Measurements from ENCODE around the gene ZNF146. TPM values are rescaled to one million over a fixed set of nuclear protein-coding genes. Genes with fewer than 3 reads are reported as not detected.
"Not testable (repeated sequence)": the region's sequence is repeated elsewhere in the genome, so short reads cannot be mapped to it uniquely, and the experiment has no call there.

Gene ZNF146
- total RNA-seq, result 100 to 1,000 TPM; 105 to 111 TPM

DNA sequence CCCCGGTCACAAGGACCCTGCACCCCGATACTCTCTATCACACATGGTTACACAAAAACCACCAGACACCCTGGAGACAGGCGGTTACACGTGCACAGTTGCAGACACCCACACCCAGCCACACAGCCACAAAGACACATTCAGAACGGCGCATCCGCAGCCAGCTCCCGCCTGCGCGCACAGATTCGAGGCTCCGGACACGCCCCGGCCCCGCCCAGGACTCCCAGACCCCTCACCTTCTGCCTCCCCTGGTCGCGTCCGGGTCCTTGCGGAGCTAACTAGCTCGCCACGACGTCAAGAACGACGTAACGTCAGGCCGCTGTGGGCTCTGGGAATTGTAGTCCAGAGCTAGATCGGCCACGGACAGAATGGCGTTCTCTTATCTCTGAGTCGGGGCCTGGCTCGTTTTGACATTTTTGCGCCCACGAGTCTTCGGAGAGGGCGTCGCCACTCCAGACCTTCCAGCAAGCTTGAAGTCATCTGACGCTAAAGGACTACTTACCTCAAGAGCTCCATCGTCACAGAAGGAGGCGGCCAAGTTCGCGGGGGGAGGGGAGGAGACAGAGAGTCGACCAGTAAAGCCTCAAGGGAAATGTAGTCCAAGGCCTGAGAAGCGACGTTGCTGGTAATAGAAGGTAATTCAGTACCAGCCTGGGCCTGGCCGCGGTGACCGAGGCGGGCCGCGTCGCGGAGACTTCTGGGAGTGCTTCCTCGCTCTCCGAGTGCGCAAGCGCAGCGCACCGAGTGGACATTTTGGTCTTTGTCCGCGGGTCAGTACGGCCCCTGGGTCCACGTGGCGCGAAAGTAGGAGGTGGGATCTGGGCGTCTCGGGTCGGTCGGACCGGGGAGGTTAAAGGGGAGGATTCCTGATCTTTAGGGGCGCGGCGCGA lies at the start of gene ZNF146, which contains the start of gene ZNF565:
TSS of gene ZNF146 (plus strand) at position 721 of the 890 bp plus-strand sequence. CDS start 21,335 bp downstream, outside the sequence.
TSS of gene ZNF565 (minus strand) at position 280 of the 890 bp plus-strand sequence. CDS start 12,680 bp downstream, outside the sequence.
- no peak within 1 kb of the TSS for H3K27ac Mint-ChIP-seq
- DNase-seq (peak; percentile 99), ATAC-seq (peak; percentile 88)
- intact Hi-C loops (cut with DNase I, micrococcal nuclease), result loop anchor here (1.0 to 2.0 kb wide), 27 partner anchors 74 to 1380 kb away; partner anchors contain the start of genes ZNF260 (in 2 of the 2), ZNF566 (in 2 of the 2), ALKBH6 (in 1 of the 2) and CAPNS1 (in 1 of the 2)
- H3K36me3 Mint-ChIP-seq (ENCODE audit: low read depth), result peaks cover 24% of the 10 kb centered on the region
- ChIA-PET CTCF (interaction anchor here (0.5 to 1.3 kb wide), 3 partner anchors 87 to 277 kb away, joined by 3 to 9 read pairs (median 3); partner anchors contain the start of gene ZNF566), POLR2A (interaction anchor here (0.6 to 1.7 kb wide), 9 partner anchors 87 to 1321 kb away, joined by 3 to 13 read pairs (median 5); partner anchors contain the start of genes POLR2I, TBCB, THAP8 and ZNF260)
- no peaks in the 10 kb centered on the region for H3K27me3 Mint-ChIP-seq
- H3K4me1 Mint-ChIP-seq, result peaks cover 25% of the 10 kb centered on the region
- H3K4me3 Mint-ChIP-seq, result no peak within 1 kb of the TSS
- H3K9me3 Mint-ChIP-seq (ENCODE audit: low read depth), result no peaks in the 10 kb centered on the region

DNA sequence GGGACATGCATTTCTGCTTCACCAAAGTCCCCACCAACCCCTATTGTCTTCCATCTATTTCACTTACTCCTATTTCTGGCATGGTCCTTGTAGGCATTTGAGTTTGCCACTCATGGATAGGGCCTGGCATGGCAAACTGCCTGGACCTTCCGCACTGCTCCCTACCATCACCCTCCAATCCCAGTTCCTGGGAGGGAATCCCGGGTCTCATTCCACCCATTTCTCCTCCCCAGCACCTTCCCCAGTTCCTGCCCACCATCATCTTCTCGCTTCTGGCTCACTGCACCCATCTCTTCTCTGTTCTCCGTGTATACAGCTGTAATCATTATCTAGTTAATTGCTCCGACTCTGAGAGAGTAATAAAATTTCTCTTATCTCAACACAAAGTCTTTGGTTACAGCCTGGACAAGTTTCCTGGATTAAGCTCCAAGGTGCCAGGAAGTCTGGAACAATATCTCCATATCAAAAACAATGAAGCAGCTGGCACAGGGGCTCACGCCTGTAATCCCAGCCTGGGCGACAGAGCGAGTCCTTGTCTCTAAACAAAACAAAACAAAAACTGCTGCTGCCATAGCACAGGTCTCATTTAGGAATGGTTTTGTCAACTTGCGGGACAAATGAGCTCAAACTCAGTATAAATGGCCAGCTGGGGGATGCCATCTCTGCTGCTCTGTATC lies 45.7 kb upstream of the ZNF146 start:
- H3K4me1 Mint-ChIP-seq, result peaks cover 4% of the 10 kb centered on the region
- H3K9me3 Mint-ChIP-seq (ENCODE audit: low read depth), result no peaks in the 10 kb centered on the region
- ATAC-seq (no peak), DNase-seq (no peak)
- no peaks in the 10 kb centered on the region for H3K36me3 Mint-ChIP-seq (ENCODE audit: low read depth)
- H3K27me3 Mint-ChIP-seq, result no peaks in the 10 kb centered on the region
- POLR2A ChIA-PET, result interaction anchor here (0.6 kb wide), 1 partner anchor 25 kb away, joined by 3 read pairs; no protein-coding TSS in a partner anchor
- CTCF ChIA-PET, result interaction anchor here (0.7 to 4.0 kb wide), 7 partner anchors 11 to 115 kb away, joined by 3 to 59 read pairs (median 3); partner anchors contain the start of genes THAP8 and WDR62
- intact Hi-C loops (cut with DNase I, micrococcal nuclease), result no loop called here
- H3K4me3 Mint-ChIP-seq, result no peak overlapping the region
- no peak overlapping the region for H3K27ac Mint-ChIP-seq

DNA sequence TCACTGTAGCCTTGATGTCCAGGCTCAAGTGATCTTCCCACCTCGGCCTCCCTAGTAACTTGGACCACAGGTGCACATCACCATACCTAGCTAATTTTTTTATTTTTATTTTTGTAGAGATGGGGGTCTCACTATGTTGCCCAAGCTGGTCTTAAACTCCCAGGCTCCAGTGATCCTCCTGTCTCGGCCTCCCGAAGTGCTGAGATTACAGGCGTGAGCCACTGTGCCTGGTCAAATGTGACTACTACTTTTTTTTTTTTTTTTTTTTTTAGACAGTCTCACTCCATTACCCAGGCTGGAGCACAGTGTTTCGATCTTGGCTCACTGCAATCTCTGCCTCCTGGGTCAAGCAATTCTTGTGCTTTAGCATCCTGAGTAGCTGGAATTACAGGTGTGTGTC lies 42.1 kb upstream of the ZNF146 start:
- intact Hi-C loops (cut with DNase I, micrococcal nuclease), result loop anchor here in 1 of 2 experiments (5.0 kb wide), 1 partner anchor 111 kb away; no protein-coding TSS in a partner anchor
- H3K4me3 Mint-ChIP-seq, result no peak overlapping the region
- no peak for ATAC-seq
- no peaks in the 10 kb centered on the region for H3K27me3 Mint-ChIP-seq
- H3K4me1 Mint-ChIP-seq, result peaks cover 4% of the 10 kb centered on the region
- no peaks in the 10 kb centered on the region for H3K9me3 Mint-ChIP-seq (ENCODE audit: low read depth)
- CTCF ChIA-PET, result interaction anchor here (0.6 to 3.7 kb wide), 3 partner anchors 45 to 176 kb away, joined by 3 to 23 read pairs (median 3); no protein-coding TSS in a partner anchor
- POLR2A ChIA-PET, result no interaction called here
- H3K27ac Mint-ChIP-seq, result no peak overlapping the region
- H3K36me3 Mint-ChIP-seq (ENCODE audit: low read depth), result no peaks in the 10 kb centered on the region
- no peak for DNase-seq

DNA sequence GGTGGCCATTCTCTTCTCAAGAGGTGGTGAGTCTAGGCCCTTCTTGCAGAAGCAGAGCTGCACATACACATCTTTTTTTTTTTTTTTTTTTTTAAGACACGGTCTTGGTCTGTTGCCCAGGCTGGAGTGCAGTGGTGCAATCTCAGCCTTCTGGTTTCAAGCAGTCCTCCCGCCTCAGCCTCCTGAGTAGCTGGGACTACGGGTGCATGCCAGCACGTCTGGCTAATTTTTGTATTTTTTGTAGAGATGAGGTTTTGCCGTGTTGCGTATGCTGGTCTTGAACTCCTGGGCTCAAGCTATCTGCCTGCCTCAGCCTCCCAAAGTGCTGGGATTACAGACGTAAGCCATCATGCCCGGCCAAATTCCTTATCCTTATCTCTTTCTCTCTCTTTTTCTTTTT lies 41.1 kb upstream of the ZNF146 start:
- intact Hi-C loops (cut with DNase I, micrococcal nuclease), result loop anchor here in 1 of 2 experiments (5.0 kb wide), 1 partner anchor 112 kb away; no protein-coding TSS in a partner anchor
- H3K9me3 Mint-ChIP-seq (ENCODE audit: low read depth); H3K4me1 Mint-ChIP-seq; H3K36me3 Mint-ChIP-seq (ENCODE audit: low read depth); ATAC-seq; H3K27me3 Mint-ChIP-seq; DNase-seq; H3K4me3 Mint-ChIP-seq; POLR2A ChIA-PET; H3K27ac Mint-ChIP-seq: not testable (repeated sequence)
- CTCF ChIA-PET, result interaction anchor here (3.7 kb wide), 1 partner anchor 46 kb away, joined by 23 read pairs; no protein-coding TSS in a partner anchor

DNA sequence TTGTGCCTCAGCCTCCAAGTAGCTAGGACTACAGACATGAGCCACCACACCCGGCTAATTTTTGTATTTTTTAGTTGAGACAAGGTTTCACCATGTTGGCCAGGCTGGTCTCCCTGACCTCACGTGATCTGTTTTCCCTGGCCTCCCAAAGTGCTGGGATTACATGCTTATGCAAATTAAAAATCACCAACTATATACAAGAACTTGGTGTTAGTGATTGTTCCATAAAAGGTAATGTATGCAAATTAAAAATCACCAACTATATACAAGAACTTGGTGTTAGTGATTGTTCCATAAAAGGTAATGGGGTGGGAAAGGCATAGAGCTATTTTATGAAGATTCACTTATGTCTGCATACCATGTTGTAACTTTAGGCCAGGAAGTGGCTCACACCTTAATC lies 35.8 kb upstream of the ZNF146 start:
- CTCF ChIA-PET, result interaction anchor here (0.6 to 1.9 kb wide), 4 partner anchors 9 to 104 kb away, joined by 5 to 6 read pairs (median 6); no protein-coding TSS in a partner anchor
- H3K27ac Mint-ChIP-seq, result not testable (repeated sequence)

DNA sequence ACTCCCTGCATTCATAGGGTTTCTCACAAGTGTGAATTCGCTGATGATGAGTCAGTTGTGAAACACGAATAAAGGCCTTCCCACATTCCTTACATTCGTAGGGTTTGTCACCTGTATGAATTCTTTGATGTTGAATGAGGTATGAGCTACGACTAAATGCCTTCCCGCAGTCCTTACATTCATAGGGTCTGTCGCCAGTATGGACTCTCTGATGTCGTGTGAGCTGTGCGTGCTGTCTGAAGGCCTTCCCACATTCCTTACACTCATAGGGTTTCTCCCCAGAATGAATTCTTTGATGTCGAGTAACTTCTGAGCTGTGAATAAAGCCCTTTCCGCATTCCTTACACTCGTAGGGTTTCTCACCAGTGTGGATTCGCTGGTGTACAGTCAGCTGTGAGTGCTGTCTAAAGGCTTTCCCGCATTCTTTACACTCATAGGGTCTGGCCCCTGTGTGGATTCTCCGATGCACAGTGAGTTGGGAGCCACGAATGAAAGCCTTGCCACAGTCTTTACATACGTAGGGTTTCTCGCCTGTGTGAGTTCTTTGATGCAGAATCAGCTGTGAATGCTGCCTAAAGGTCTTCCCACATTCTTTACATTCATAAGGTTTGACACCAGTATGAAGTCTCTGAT lies 32.2 kb upstream of the ZNF146 start:
- no peak for ATAC-seq
- H3K27me3 Mint-ChIP-seq, result no peaks in the 10 kb centered on the region
- no peaks in the 10 kb centered on the region for H3K4me1 Mint-ChIP-seq
- CTCF ChIA-PET, result interaction anchor here (0.9 kb wide), 1 partner anchor 55 kb away, joined by 3 read pairs; no protein-coding TSS in a partner anchor
- no peak for DNase-seq
- no peak overlapping the region for H3K4me3 Mint-ChIP-seq
- no peak overlapping the region for H3K27ac Mint-ChIP-seq
- peaks cover 13% of the 10 kb centered on the region for H3K36me3 Mint-ChIP-seq (ENCODE audit: low read depth)
- H3K9me3 Mint-ChIP-seq (ENCODE audit: low read depth), result no peaks in the 10 kb centered on the region
- POLR2A ChIA-PET, result no interaction called here
- intact Hi-C loops (cut with DNase I, micrococcal nuclease), result no loop called here

More for the DNA sequence above, 35.8 kb upstream of the ZNF146 start:
- peaks cover 13% of the 10 kb centered on the region for H3K36me3 Mint-ChIP-seq (ENCODE audit: low read depth)
- H3K27me3 Mint-ChIP-seq; H3K4me3 Mint-ChIP-seq; DNase-seq; ATAC-seq; H3K4me1 Mint-ChIP-seq; intact Hi-C loops (cut with DNase I, micrococcal nuclease); H3K9me3 Mint-ChIP-seq (ENCODE audit: low read depth): not testable (repeated sequence)
- POLR2A ChIA-PET, result interaction anchor here (0.6 kb wide), 1 partner anchor 33 kb away, joined by 3 read pairs; no protein-coding TSS in a partner anchor

DNA sequence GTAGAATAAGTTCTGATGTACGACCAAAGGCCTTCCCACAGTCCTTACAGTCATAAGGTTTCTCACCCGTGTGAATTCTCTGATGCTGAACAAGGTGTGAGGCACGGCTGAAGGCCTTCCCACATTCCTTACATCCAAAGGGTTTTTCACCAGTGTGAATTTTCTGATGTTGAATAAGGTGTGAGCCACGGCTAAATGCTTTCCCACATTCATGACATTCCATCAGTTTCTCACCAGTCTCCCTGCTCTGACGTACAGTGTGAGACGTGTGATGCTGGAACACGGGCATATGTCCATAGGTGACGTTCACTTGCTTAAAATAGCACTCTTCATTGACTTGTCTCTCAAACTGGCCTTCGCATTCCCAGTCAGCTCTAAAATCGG lies 31.7 kb upstream of the ZNF146 start:
- Mint-ChIP-seq H3K4me3 (no peak overlapping the region), H3K36me3 (ENCODE audit: low read depth) (peaks cover 13% of the 10 kb centered on the region), H3K9me3 (ENCODE audit: low read depth) (no peaks in the 10 kb centered on the region), H3K4me1 (no peaks in the 10 kb centered on the region), H3K27ac (no peak overlapping the region), H3K27me3 (no peaks in the 10 kb centered on the region)
- ATAC-seq (no peak), DNase-seq (no peak)
- POLR2A ChIA-PET, result no interaction called here
- intact Hi-C loops (cut with DNase I, micrococcal nuclease), result no loop called here
- CTCF ChIA-PET, result interaction anchor here (1.2 kb wide), 1 partner anchor 14 kb away, joined by 3 read pairs; no protein-coding TSS in a partner anchor

DNA sequence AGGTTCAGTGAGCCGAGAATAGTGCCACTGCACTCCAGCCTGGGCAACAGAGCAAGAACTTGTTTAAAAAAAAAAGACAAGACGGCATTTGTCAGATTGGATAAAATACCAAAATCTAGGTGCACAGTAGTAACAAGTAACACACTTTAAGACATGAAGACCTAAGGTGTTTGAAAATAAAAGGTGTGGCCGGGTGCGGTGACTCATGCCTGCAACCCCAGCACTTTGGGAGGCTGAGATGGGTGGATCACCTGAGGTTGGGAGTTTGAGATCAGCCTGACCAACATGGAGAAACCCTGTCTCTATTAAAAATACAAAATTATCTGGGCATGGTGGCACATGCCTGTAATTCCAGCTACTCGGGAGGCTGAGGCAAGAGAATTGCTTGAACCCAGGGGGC lies 28.2 kb upstream of the ZNF146 start:
- CTCF ChIA-PET; H3K27me3 Mint-ChIP-seq; DNase-seq; H3K9me3 Mint-ChIP-seq (ENCODE audit: low read depth); H3K27ac Mint-ChIP-seq; POLR2A ChIA-PET; intact Hi-C loops (cut with DNase I, micrococcal nuclease); ATAC-seq; H3K4me3 Mint-ChIP-seq; H3K4me1 Mint-ChIP-seq: not testable (repeated sequence)
- peaks cover 13% of the 10 kb centered on the region for H3K36me3 Mint-ChIP-seq (ENCODE audit: low read depth)

DNA sequence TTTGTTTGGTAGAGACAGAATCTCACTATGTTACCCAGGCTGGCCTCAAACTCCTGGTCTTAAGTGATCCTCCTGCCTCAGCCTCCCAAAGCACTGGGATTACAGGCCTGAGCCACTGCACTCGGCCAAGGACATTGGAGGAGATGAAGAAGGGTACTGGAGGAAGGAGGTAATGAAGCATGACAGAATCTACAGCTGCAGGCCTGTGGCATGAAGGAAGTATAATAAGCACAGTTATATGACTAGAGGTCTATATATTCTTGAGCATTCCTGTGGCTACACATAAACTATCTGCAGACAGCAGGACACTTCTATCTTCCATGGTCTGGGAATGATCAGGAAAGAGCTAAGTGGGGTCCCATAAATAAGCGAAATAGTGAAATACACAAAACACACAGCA lies 18.7 kb upstream of the ZNF146 start:
- intact Hi-C loops (cut with DNase I, micrococcal nuclease), result no loop called here
- Mint-ChIP-seq H3K36me3 (ENCODE audit: low read depth) (peaks cover 8% of the 10 kb centered on the region), H3K4me3 (no peak overlapping the region), H3K9me3 (ENCODE audit: low read depth) (no peaks in the 10 kb centered on the region), H3K27me3 (no peaks in the 10 kb centered on the region), H3K27ac (no peak overlapping the region), H3K4me1 (no peaks in the 10 kb centered on the region)
- no peak for ATAC-seq
- ChIA-PET POLR2A (interaction anchor here (1.0 kb wide), 1 partner anchor 16 kb away, joined by 4 read pairs; no protein-coding TSS in a partner anchor), CTCF (interaction anchor here (0.9 kb wide), 1 partner anchor 27 kb away, joined by 3 read pairs; no protein-coding TSS in a partner anchor)
- DNase-seq, result no peak

DNA sequence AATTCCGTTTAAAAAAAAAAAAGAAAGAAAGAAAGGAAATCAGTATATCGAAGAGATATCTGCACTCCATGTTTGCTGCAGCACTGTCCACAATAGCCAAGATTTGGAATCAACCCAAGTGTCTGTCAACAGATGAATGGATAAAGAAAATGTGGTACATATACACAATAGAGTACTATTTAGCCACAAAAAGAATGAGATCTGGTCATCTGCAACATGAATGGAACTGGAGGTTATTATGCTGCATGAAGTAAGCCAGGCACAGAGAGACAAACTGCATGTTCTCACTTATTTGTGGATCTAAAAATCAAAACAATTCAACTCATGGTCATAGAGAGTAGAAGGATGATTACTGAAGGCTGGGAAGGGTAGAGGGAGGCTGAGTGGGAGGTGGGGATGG lies 16.8 kb upstream of the ZNF146 start:
- intact Hi-C loops (cut with DNase I, micrococcal nuclease), result no loop called here
- H3K4me1 Mint-ChIP-seq, result no peaks in the 10 kb centered on the region
- H3K36me3 Mint-ChIP-seq (ENCODE audit: low read depth), result peaks cover 8% of the 10 kb centered on the region
- H3K9me3 Mint-ChIP-seq (ENCODE audit: low read depth), result no peaks in the 10 kb centered on the region
- DNase-seq (no peak), ATAC-seq (no peak)
- ChIA-PET CTCF (no interaction called here), POLR2A (no interaction called here)
- H3K27ac Mint-ChIP-seq, result no peak overlapping the region
- H3K27me3 Mint-ChIP-seq, result no peaks in the 10 kb centered on the region
- H3K4me3 Mint-ChIP-seq, result no peak overlapping the region

All from activated CD4-positive, alpha-beta T cell treated with anti-CD3 and anti-CD28 coated beads for 36 hours (primary cell).